Parathyroid adenoma (tissue), 2 donors: ENCODE data around the gene MEIS3.

ENCODE experiments used
- H2AFZ ChIP-seq: fragments of 300-600 bp; sonication (generic); one replicate; pipeline ENCODE4 v1.7.0; 2017; ENCODE audit warnings: antibody characterized with exemption, mild to moderate bottlenecking
- H3K27ac ChIP-seq: fragments of 300-600 bp; sonication (generic); one replicate; pipeline ENCODE4 v1.7.0; 2017
- H3K27me3 ChIP-seq: fragments of 300-600 bp; sonication (generic); one replicate; pipeline ENCODE4 v1.7.0; 2017; ENCODE audit warnings: low read length; ENCODE audit not compliant: control insufficient read depth, insufficient read depth
- H3K36me3 ChIP-seq: fragments of 300-600 bp; sonication (generic); one replicate; pipeline ENCODE4 v1.7.0; 2017; ENCODE audit warnings: low read length; ENCODE audit not compliant: control insufficient read depth, insufficient read depth
- H3K4me1 ChIP-seq: fragments of 300-600 bp; sonication (generic); one replicate; pipeline ENCODE4 v1.7.0; 2017; ENCODE audit warnings: control low read depth
- H3K4me2 ChIP-seq: fragments of 300-600 bp; sonication (generic); one replicate; pipeline ENCODE4 v1.7.0; 2017; ENCODE audit warnings: low read length
- H3K4me3 ChIP-seq: fragments of 300-600 bp; sonication (generic); one replicate; pipeline ENCODE4 v1.7.0; 2017; ENCODE audit warnings: low read depth, low read length
- H3K79me2 ChIP-seq: fragments of 300-600 bp; sonication (generic); one replicate; pipeline ENCODE4 v1.7.0; 2017; ENCODE audit warnings: control low read depth
- H3K9ac ChIP-seq: fragments of 300-600 bp; sonication (generic); one replicate; pipeline ENCODE4 v1.7.0; 2017; ENCODE audit warnings: mild to moderate bottlenecking
- H3K9me3 ChIP-seq: fragments of 300-600 bp; sonication (generic); one replicate; pipeline ENCODE4 v1.7.0; 2017; ENCODE audit warnings: low read length; ENCODE audit not compliant: control insufficient read depth
- TF ChIP-seq, protein P1 (sequence below): fragments of 300-600 bp; sonication (generic); IDR thresholded peaks from one replicate; pipeline ENCODE4 v1.7.0; 2017; ENCODE audit warnings: antibody characterized with exemption, mild to moderate bottlenecking
- donor health status: primary hyperparathyroidism.

Gene MEIS3

DNA sequence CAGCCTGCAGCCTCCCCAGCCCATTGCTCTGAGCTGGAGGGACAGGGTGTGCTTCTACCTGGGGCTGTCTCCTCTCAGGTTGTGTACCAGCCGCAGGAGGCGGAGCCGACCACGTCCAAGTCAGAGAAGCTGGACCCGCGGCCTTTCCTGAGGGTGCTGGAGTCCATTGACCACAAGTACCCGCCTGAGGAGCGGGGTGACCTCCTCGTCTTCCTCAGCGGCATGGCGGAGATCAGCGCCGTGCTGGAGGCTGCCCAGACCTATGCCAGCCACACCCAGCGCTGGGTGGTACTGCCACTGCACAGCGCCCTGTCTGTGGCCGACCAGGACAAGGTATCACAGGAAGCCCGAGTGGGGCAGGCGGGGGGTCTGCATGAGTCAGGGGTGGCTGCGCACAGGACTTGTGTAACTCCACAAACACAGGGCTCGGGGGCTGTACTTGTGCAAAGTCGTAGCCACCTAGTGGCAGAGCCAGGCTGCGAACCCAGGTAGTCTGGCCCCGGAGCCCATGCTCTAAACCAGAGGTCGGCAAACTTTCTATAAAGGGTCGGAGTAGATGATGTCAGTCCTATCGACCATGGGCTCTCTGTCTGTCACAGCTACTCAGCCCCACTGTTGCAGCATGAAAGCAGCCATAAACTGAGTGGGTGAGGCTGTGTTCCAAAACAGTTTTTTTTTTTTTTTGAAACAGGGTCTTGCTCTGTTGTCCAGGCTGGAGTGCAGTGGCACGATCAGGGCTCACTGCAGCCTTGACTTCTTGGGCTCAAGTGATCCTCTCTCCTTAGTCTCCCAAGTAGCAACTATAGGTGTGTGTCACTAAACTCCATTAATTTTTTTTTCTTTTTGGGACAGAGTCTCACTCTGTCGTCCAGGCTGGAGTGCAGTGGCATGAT lies 61.3 kb downstream of the MEIS3 start:
- H3K4me3 ChIP-seq, result no peak overlapping the region
- no peak overlapping the region for H3K9ac ChIP-seq
- no peaks in the 10 kb centered on the region for H3K27me3 ChIP-seq
- no peak overlapping the region for H2AFZ ChIP-seq
- no peaks in the 10 kb centered on the region for H3K4me1 ChIP-seq
- no peak overlapping the region for H3K27ac ChIP-seq
- H3K36me3 ChIP-seq, result no peaks in the 10 kb centered on the region
- no peaks in the 10 kb centered on the region for H3K9me3 ChIP-seq
- H3K79me2 ChIP-seq, result peaks cover 33% of the 10 kb centered on the region
- no peak overlapping the region for H3K4me2 ChIP-seq
- TF ChIP-seq, protein P1, sequence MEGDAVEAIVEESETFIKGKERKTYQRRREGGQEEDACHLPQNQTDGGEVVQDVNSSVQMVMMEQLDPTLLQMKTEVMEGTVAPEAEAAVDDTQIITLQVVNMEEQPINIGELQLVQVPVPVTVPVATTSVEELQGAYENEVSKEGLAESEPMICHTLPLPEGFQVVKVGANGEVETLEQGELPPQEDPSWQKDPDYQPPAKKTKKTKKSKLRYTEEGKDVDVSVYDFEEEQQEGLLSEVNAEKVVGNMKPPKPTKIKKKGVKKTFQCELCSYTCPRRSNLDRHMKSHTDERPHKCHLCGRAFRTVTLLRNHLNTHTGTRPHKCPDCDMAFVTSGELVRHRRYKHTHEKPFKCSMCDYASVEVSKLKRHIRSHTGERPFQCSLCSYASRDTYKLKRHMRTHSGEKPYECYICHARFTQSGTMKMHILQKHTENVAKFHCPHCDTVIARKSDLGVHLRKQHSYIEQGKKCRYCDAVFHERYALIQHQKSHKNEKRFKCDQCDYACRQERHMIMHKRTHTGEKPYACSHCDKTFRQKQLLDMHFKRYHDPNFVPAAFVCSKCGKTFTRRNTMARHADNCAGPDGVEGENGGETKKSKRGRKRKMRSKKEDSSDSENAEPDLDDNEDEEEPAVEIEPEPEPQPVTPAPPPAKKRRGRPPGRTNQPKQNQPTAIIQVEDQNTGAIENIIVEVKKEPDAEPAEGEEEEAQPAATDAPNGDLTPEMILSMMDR, result no peak

DNA sequence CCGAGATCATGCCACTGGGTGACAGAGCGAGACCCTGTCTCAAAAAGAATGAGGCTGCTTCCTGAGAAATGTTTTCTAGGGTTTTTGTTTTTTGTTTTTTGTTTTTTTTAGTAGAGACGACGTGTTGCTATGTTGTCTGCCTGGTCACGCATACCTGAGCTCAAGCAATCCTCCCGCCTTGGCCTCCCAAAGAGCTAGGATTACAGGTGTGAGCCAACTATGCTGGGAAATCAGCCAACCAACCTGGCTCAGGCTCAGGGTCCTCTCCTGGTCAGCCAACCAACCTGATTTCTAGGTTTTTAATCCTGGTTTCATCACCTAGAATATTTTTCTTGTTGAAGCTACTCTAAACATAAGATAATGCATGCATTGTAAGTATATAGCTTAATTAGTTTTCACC lies 62.4 kb downstream of the MEIS3 start:
- Histone ChIP-seq H3K27ac (no peak overlapping the region), H2AFZ (no peak overlapping the region), H3K79me2 (peaks cover 33% of the 10 kb centered on the region), H3K4me3 (no peak overlapping the region), H3K4me1 (no peaks in the 10 kb centered on the region), H3K27me3 (no peaks in the 10 kb centered on the region), H3K9me3 (no peaks in the 10 kb centered on the region), H3K4me2 (no peak overlapping the region), H3K9ac (no peak overlapping the region), H3K36me3 (no peaks in the 10 kb centered on the region)
- TF ChIP-seq, protein P1, result no peak

DNA sequence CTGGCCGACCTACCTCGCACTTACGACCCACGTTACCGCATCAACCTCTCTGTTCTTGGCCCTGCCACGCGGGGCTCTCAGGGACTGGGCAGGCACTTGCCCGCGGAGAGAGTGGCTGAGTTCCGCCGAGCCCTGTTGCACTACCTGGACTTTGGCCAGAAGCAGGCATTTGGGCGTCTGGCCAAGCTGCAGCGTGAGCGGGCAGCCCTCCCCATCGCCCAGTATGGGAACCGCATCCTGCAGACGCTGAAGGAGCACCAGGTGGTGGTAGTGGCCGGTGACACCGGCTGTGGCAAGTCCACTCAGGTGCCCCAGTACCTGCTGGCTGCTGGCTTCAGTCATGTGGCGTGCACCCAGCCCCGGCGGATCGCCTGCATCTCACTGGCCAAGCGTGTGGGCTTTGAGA lies 66.0 kb downstream of the MEIS3 start:
- TF ChIP-seq, protein P1, result no peak
- H2AFZ ChIP-seq, result no peak overlapping the region
- H3K4me1 ChIP-seq, result no peaks in the 10 kb centered on the region

More for the DNA sequence above, 66.0 kb downstream of the MEIS3 start:
- no peak overlapping the region for H3K27ac ChIP-seq
- H3K9ac ChIP-seq, result no peak overlapping the region
- peaks cover 24% of the 10 kb centered on the region for H3K79me2 ChIP-seq
- no peak overlapping the region for H3K4me2 ChIP-seq
- H3K27me3 ChIP-seq, result no peaks in the 10 kb centered on the region
- H3K36me3 ChIP-seq, result no peaks in the 10 kb centered on the region
- no peak overlapping the region for H3K4me3 ChIP-seq
- H3K9me3 ChIP-seq, result no peaks in the 10 kb centered on the region
